Measurements from ENCODE around the gene SNX10.

DNA sequence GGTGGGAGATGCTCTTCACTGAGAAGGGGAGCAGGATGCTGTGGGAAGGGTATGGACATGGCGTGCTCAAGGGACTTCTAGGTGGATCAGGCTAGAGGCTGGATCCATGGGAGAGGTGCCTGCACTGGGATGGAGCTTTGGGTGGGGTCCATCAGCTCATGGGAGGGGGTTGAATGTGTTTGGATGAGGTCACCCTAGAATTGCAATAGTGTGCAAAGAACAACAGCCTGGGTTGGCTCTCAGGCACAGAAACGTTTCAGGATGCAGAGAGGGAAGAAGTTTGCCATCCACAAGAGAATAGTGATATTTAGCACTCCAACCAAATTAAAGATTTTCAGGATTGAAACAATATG lies 66.1 kb downstream of the SNX10 start:
- TF ChIP-seq, protein P1, sequence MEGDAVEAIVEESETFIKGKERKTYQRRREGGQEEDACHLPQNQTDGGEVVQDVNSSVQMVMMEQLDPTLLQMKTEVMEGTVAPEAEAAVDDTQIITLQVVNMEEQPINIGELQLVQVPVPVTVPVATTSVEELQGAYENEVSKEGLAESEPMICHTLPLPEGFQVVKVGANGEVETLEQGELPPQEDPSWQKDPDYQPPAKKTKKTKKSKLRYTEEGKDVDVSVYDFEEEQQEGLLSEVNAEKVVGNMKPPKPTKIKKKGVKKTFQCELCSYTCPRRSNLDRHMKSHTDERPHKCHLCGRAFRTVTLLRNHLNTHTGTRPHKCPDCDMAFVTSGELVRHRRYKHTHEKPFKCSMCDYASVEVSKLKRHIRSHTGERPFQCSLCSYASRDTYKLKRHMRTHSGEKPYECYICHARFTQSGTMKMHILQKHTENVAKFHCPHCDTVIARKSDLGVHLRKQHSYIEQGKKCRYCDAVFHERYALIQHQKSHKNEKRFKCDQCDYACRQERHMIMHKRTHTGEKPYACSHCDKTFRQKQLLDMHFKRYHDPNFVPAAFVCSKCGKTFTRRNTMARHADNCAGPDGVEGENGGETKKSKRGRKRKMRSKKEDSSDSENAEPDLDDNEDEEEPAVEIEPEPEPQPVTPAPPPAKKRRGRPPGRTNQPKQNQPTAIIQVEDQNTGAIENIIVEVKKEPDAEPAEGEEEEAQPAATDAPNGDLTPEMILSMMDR (conservative IDR thresholded peaks at IDR 0.05; ENCODE audit: low read depth, low read length), result no peak
- no peak for TF ChIP-seq POLR2A (IDR thresholded peaks at IDR 0.05; ENCODE audit: low read depth, low read length)
- TF ChIP-seq MXI1 (IDR thresholded peaks at IDR 0.05; ENCODE audit: borderline replicate concordance, low read depth, low read length), result no peak
- no peak for TF ChIP-seq CEBPB (IDR thresholded peaks at IDR 0.05; ENCODE audit: low read depth, low read length)
- no peak for TF ChIP-seq RFX5 (IDR thresholded peaks at IDR 0.05; ENCODE audit: low read depth, low read length)
- TF ChIP-seq, protein P2, sequence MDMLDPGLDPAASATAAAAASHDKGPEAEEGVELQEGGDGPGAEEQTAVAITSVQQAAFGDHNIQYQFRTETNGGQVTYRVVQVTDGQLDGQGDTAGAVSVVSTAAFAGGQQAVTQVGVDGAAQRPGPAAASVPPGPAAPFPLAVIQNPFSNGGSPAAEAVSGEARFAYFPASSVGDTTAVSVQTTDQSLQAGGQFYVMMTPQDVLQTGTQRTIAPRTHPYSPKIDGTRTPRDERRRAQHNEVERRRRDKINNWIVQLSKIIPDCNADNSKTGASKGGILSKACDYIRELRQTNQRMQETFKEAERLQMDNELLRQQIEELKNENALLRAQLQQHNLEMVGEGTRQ (IDR thresholded peaks at IDR 0.05; ENCODE audit: low read depth, low read length), result no peak

All from IMR-90 (cell line).